Nephron progenitor cell (in vitro differentiated cells): Measurements from ENCODE around the gene FBXO21.

Source experiments
- DNase-seq: peaks from one replicate; pipeline ENCODE4 v3.0.0; 2021
- H3K27ac Mint-ChIP-seq: 2 replicates; pipeline ENCODE4 v1.8.0; 2021; ENCODE audit warnings: mild to moderate bottlenecking, moderate library complexity, mixed read lengths
- H3K27me3 Mint-ChIP-seq: 2 replicates; pipeline ENCODE4 v1.8.0; 2021; ENCODE audit warnings: mild to moderate bottlenecking, low read depth, mixed read lengths; ENCODE audit not compliant: poor library complexity
- H3K36me3 Mint-ChIP-seq: 2 replicates; pipeline ENCODE4 v1.8.0; 2021; ENCODE audit warnings: low read depth, mixed read lengths
- H3K4me1 Mint-ChIP-seq: 2 replicates; pipeline ENCODE4 v1.8.0; 2021; ENCODE audit warnings: mixed read lengths
- H3K4me3 Mint-ChIP-seq: 2 replicates; pipeline ENCODE4 v1.8.0; 2021; ENCODE audit warnings: mild to moderate bottlenecking, moderate library complexity, mixed read lengths
- H3K9me3 Mint-ChIP-seq: 2 replicates; pipeline ENCODE4 v1.8.0; 2021; ENCODE audit warnings: mild to moderate bottlenecking, moderate library complexity, mixed read lengths
- TF ChIP-seq, protein P1 (sequence below): fragments of 200-600 bp; sonication (generic); IDR thresholded peaks from 2 replicates; pipeline ENCODE4 v1.5.0; 2021; ENCODE audit warnings: antibody characterized with exemption

FBXO21 gene

DNA sequence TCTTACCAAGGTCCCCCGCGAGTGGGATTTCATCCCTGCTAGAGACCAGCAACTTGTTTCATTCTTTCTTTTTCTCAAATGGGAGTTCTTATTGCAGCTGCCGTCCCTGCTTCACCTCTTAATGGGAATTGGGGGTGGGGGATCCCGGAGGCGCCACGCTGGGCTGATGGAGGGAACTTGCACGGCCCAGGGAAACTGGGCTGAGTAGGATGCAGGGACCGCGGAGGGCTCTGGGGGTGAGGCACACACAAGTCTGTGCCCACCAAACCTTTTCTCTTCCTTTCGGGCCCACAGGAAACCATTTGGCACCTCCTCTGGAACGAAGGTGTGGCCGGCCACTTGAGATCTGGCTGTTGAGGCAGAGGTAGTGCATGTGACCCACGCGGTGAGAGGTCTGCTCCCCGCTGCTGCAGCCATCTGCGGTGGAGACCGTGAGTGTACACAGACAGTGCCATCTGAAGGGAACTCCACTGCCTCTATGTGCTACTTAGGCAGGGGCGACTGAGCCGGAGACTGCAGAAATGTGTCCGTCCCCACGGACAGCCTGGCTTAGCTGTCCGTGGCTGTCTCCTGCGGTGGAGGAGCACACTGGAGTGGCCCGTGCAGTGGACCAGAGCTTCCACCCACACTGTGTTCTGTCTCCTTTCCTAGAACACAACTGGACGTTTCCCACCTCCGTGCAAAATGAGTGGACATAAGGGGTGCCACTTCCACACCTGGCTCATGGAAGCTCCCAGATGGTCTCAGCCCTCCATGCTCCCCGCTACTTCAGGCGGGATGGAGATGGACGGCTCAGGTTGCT is 49.0 kb downstream of the FBXO21 start:
- Mint-ChIP-seq H3K4me3 (no peak overlapping the region), H3K4me1 (peaks cover 19% of the 10 kb centered on the region), H3K36me3 (peaks cover 29% of the 10 kb centered on the region), H3K27ac (no peak overlapping the region), H3K9me3 (no peaks in the 10 kb centered on the region), H3K27me3 (peaks cover 5% of the 10 kb centered on the region)
- TF ChIP-seq, protein P1, sequence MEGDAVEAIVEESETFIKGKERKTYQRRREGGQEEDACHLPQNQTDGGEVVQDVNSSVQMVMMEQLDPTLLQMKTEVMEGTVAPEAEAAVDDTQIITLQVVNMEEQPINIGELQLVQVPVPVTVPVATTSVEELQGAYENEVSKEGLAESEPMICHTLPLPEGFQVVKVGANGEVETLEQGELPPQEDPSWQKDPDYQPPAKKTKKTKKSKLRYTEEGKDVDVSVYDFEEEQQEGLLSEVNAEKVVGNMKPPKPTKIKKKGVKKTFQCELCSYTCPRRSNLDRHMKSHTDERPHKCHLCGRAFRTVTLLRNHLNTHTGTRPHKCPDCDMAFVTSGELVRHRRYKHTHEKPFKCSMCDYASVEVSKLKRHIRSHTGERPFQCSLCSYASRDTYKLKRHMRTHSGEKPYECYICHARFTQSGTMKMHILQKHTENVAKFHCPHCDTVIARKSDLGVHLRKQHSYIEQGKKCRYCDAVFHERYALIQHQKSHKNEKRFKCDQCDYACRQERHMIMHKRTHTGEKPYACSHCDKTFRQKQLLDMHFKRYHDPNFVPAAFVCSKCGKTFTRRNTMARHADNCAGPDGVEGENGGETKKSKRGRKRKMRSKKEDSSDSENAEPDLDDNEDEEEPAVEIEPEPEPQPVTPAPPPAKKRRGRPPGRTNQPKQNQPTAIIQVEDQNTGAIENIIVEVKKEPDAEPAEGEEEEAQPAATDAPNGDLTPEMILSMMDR, result no peak
- DNase-seq, result no peak

DNA sequence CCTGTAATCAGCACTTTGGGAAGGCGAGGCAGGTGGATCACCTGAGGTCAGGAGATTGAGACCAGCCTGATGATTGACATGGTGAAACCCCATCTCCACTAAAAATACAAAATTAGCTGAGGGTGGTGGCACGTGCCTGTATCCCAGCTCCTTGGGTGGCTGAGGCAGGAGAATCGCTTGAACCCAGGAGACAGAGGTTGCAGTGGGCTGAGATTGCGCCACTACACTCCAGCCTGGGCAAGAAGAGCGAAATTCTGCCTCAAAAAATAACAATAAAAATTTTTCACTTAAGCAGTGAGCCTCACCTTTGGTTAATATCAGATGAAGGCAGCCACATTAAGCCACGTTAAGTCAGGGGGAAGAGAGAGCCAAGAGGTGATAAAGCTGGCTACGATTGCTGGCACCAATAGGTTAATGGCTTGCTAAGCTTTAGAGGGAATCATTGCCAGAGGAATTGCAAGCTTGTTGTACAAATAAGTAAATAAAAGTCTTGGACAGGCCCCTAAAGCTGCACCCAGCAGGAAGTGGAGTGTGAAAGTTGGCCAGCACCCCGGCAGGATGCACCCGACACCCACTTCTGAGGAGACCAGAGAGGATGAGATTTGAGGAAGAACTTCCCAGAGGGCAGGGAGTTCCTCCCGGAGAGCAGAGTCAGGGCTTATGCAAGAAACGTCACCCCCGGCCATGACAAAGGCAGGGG is 49.7 kb downstream of the FBXO21 start:
- peaks cover 19% of the 10 kb centered on the region for H3K4me1 Mint-ChIP-seq
- TF ChIP-seq, protein P1, result no peak
- DNase-seq, result no peak
- H3K27ac Mint-ChIP-seq, result peak overlapping the region; percentile 53
- no peak overlapping the region for H3K4me3 Mint-ChIP-seq
- peaks cover 5% of the 10 kb centered on the region for H3K27me3 Mint-ChIP-seq
- peaks cover 22% of the 10 kb centered on the region for H3K36me3 Mint-ChIP-seq
- H3K9me3 Mint-ChIP-seq, result no peaks in the 10 kb centered on the region

DNA sequence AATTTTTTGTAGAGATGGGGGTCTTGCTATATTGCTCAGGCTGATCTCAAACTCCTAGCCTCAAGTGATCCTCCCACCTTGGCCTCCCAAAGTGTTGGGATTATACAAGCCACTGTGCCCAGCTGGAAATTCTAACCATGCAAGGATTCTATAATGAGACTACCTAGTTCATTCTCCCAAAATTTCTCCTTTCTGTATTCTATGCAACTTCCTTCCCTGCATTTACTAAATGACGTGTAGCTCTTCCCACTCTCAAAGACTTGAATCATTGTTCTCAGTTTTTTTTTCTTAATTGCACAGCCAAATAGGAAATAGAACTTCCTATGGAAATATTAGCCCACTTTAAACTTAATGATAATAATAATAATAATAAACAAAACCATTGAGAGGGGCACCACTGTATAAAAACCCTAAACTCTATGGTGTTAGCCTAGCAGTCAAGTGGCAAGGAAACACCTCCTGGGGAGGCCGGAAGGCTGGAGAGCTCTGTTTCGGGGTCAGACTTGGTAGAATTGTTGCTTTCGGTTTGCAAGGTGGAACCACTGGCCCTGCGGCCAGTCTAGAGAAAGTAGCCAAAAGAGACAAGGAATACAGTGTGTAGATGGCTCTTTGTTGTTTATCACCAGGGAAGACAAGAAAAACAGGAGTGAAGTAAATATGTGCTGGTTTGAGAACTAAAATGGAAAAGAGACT is 51.1 kb downstream of the FBXO21 start:
- TF ChIP-seq, protein P1, result no peak

DNA sequence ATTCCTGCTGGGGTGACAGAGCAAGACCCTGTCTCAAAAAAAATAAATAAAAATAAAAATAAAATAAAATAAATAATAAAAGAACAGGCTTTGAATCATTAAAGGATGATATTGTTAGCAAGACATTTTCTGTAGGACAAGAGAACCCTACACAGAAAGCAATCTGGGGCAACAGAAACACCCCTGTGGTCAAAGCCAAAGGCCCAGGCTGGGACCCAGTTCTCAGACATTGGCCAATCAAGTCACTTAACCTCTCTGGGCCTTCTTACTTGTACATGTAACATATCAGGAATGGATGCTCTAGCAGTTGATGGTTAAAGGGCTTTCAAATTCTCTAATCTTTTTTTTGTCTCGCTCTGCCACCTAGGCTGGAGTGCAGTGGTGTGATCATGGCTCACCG is 55.5 kb downstream of the FBXO21 start:
- H3K27ac Mint-ChIP-seq, result no peak overlapping the region
- H3K4me1 Mint-ChIP-seq, result peaks cover 10% of the 10 kb centered on the region
- TF ChIP-seq, protein P1, result no peak
- H3K4me3 Mint-ChIP-seq, result no peak overlapping the region
- peaks cover 5% of the 10 kb centered on the region for H3K27me3 Mint-ChIP-seq
- H3K9me3 Mint-ChIP-seq, result no peaks in the 10 kb centered on the region
- no peak for DNase-seq
- H3K36me3 Mint-ChIP-seq, result no peaks in the 10 kb centered on the region

More for the DNA sequence above, 51.1 kb downstream of the FBXO21 start:
- Mint-ChIP-seq H3K36me3 (peaks cover 15% of the 10 kb centered on the region), H3K4me1 (peaks cover 20% of the 10 kb centered on the region), H3K9me3 (no peaks in the 10 kb centered on the region), H3K27me3 (peaks cover 5% of the 10 kb centered on the region), H3K4me3 (no peak overlapping the region), H3K27ac (no peak overlapping the region)
- DNase-seq, result no peak

DNA sequence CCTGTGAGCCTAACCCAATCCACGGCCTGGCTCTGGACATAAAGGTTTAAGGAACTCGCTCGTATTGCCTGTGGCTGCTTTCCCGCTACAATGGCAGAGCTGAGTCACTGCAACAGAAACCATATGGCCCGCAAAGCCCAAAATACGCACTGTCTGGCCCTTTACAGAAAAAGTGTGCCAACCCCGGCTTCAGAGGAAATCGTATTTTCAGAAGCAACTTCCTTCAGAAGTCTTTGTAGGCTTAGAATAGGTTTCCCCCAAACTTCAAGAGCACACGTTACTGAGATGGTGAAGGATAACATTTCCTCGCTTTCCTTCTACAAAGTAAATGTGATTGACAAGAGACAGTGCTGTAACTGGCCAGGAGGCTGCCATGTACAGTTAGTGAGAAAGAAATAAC is 56.2 kb downstream of the FBXO21 start:
- Mint-ChIP-seq H3K4me3 (no peak overlapping the region), H3K27me3 (peaks cover 5% of the 10 kb centered on the region), H3K27ac (peak overlapping the region; percentile 72), H3K4me1 (peaks cover 14% of the 10 kb centered on the region), H3K36me3 (no peaks in the 10 kb centered on the region), H3K9me3 (no peaks in the 10 kb centered on the region)
- TF ChIP-seq, protein P1, result no peak
- no peak for DNase-seq
